PC-3 (cell line): ENCODE data around the gene CTSZ. TPM values are rescaled to one million over a fixed set of nuclear protein-coding genes. Genes with fewer than 3 reads are reported as not detected.
"Not testable (repeated sequence)": the region's sequence is repeated elsewhere in the genome, so short reads cannot be mapped to it uniquely, and the experiment has no call there.

ENCODE experiments used
- ATAC-seq: fragments of 200-7000 bp; cut with Tn5 transposase; 2 replicates; pipeline ENCODE4 v1.9.1; 2020; ENCODE audit warnings: mild to moderate bottlenecking, moderate library complexity
- BruUV-seq: library from RNA; stranded (reverse); fragments of 400-500 nt; replicated peaks from 2 replicates; lab custom pipeline; 2021; lab: Mats Ljungman, UMichigan
- CTCF ChIA-PET: fragments of 300-600 bp; sonication (Branson Sonifier 250); formaldehyde crosslinking; loops from one replicate; lab custom pipeline; 2022; ENCODE audit warnings: antibody characterized with exemption; lab: Charles Lee
- POLR2A ChIA-PET: fragments of 300-600 bp; sonication (Branson Sonifier 250); formaldehyde crosslinking; loops from one replicate; lab custom pipeline; 2022; ENCODE audit warnings: antibody characterized with exemption; ENCODE audit not compliant: unreplicated experiment; lab: Charles Lee
- DNase-seq: peaks from one replicate; pipeline ENCODE4 v3.0.0-alpha.2; 2015
- H2AFZ ChIP-seq: fragments of 300-600 bp; sonication (generic); 2 replicates; pipeline ENCODE4 v1.6.0; 2016; ENCODE audit warnings: antibody characterized with exemption, low read length
- H3F3A ChIP-seq: fragments of 300-600 bp; sonication (generic); one replicate; pipeline ENCODE4 v1.6.0; 2017; ENCODE audit warnings: antibody characterized with exemption, low read length, control low read depth, mild to moderate bottlenecking; ENCODE audit not compliant: unreplicated experiment
- H3K27ac ChIP-seq: fragments of 300-600 bp; sonication (generic); 2 replicates; pipeline ENCODE4 v1.5.1; 2016; ENCODE audit warnings: mild to moderate bottlenecking, low read length
- H3K27me3 ChIP-seq: fragments of 300-600 bp; sonication (generic); 2 replicates; pipeline ENCODE4 v1.6.1; 2016; ENCODE audit warnings: low read length, mixed read lengths
- H3K36me3 ChIP-seq: fragments of 300-600 bp; sonication (generic); 2 replicates; pipeline ENCODE4 v1.6.1; 2016; ENCODE audit warnings: low read depth, mixed run types, low read length, mixed read lengths
- H3K4me1 ChIP-seq: fragments of 300-600 bp; sonication (generic); 2 replicates; pipeline ENCODE4 v1.5.1; 2016; ENCODE audit warnings: low read length; ENCODE audit not compliant: insufficient read depth
- H3K4me2 ChIP-seq: fragments of 300-600 bp; sonication (generic); 2 replicates; pipeline ENCODE4 v1.6.0; 2016; ENCODE audit warnings: low read length
- H3K4me3 ChIP-seq: fragments of 300-600 bp; sonication (generic); 2 replicates; pipeline ENCODE4 v1.5.1; 2016; ENCODE audit warnings: mild to moderate bottlenecking, low read length, mixed read lengths
- H3K79me2 ChIP-seq: fragments of 300-600 bp; sonication (generic); 2 replicates; pipeline ENCODE4 v1.6.1; 2017; ENCODE audit warnings: low read length, mixed read lengths
- H3K9ac ChIP-seq: fragments of 300-600 bp; sonication (generic); 2 replicates; pipeline ENCODE4 v1.6.0; 2016; ENCODE audit warnings: mild to moderate bottlenecking, low read length
- H3K9me2 ChIP-seq: fragments of 300-600 bp; sonication (generic); replicated peaks from 2 replicates; pipeline ENCODE4 v1.6.1; 2016; ENCODE audit warnings: mixed run types, low read length, mixed read lengths
- H3K9me3 ChIP-seq: fragments of 300-600 bp; sonication (generic); 2 replicates; pipeline ENCODE4 v1.6.1; 2016; ENCODE audit warnings: low read length, mixed read lengths
- H4K20me1 ChIP-seq: fragments of 300-600 bp; sonication (generic); 2 replicates; pipeline ENCODE4 v1.6.1; 2016; ENCODE audit warnings: low read length, mixed read lengths
- EZH2 ChIP-seq: fragments of 300-600 bp; sonication (generic); IDR thresholded peaks from one replicate; pipeline ENCODE4 v1.6.1; 2017; ENCODE audit warnings: antibody characterized with exemption, mild to moderate bottlenecking, low read length; ENCODE audit not compliant: unreplicated experiment
- EZH2phosphoT487 ChIP-seq: fragments of 300-600 bp; sonication (generic); IDR thresholded peaks from 2 replicates; pipeline ENCODE4 v1.6.1; 2018; ENCODE audit warnings: mild to moderate bottlenecking, antibody characterized with exemption, low read length, borderline replicate concordance
- intact Hi-C: fragments of 100-400 bp; cut with micrococcal nuclease; formaldehyde crosslinking; loops from 2 replicates; pipeline ENCODE4 v1.9.0; 2023
- total RNA-seq: library from RNA; depleted of rRNA; stranded (reverse); fragments of >200 nt; gene quantifications from 2 replicates; pipeline ENCODE4 v1.2.3, GENCODE V29; 2014
- TF ChIP-seq, protein P1 (sequence below): fragments of 300-600 bp; sonication (generic); conservative IDR thresholded peaks from 2 replicates; pipeline ENCODE4 v1.5.1; 2017; ENCODE audit warnings: antibody characterized with exemption, low read depth, mild to moderate bottlenecking, low read length

Gene CTSZ
- total RNA-seq, 1 experiment from 2014 or later: 191 TPM

DNA sequence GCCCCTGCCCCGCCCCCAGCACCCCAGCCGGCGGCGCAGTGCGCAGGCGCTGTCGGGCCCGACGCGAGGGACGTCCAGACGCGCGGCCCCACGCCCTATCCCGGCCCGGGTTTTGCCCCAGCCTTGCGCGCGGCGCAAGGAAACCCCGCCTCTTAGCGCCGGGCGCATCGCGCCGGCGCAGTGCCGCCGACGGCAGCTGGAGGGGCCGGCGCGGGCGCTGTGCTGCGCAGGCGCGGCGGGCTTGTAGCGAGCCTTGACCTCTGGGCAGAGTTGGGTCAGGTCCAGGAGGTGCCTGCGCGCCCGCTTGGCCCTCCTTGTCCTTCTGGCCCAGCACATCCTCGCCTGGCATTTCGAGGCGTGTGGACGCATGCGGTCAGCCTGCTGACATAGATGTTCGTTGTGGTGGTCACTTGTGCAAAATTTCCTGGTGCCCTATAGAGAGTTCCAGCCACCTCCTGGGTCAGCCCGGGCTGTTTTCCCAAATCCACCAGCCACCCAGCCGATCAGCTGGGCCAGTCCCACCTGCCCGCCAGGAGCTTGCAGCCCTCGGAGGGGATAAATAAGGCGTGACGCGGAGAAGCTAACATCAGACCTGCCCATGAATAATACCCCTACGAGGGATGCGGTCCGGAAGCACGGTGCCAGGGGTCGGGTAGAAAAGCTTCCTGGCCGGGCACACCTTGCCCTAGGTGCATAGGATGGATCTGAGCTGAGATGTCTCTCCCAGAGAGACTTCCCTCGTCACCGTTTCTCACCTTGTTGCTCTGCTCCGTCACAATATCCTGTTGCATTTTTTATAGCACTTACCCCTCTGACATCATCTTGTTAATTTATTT, 36.0 kb upstream of the CTSZ start:
- Histone ChIP-seq H3K36me3 (peaks cover 23% of the 10 kb centered on the region; the same call in 1 of the 2 replicates), H3K79me2 (peaks cover 46% of the 10 kb centered on the region), H4K20me1 (peaks cover 33% of the 10 kb centered on the region), H3F3A (peaks cover 4% of the 10 kb centered on the region), H3K4me1 (peaks cover 55% of the 10 kb centered on the region), H3K27ac (peak overlapping the region; percentile 87), H3K27me3 (no peaks in the 10 kb centered on the region), H3K9me2 (no peaks in the 10 kb centered on the region), H3K4me3 (peak overlapping the region; percentile 72), H2AFZ (peak overlapping the region; percentile 82), H3K4me2 (peak overlapping the region; percentile 93), H3K9me3 (no peaks in the 10 kb centered on the region), H3K9ac (peak overlapping the region; percentile 92)
- ATAC-seq (peak; percentile 93), DNase-seq (peak; percentile 99)
- CTCF ChIA-PET: no interaction called here
- intact Hi-C loops: loop anchor here (1.0 to 5.0 kb wide), 3 partner anchors 11 to 391 kb away; partner anchors contain the start of genes ATP5F1E, NELFCD and STX16
- POLR2A ChIA-PET: interaction anchor here (0.5 to 1.0 kb wide), 4 partner anchors 11 to 152 kb away, joined by 3 to 4 read pairs (median 4); partner anchors contain the start of gene ATP5F1E
- BruUV-seq: no TSS peak
- TF ChIP-seq EZH2: no peak
- TF ChIP-seq, protein P1, sequence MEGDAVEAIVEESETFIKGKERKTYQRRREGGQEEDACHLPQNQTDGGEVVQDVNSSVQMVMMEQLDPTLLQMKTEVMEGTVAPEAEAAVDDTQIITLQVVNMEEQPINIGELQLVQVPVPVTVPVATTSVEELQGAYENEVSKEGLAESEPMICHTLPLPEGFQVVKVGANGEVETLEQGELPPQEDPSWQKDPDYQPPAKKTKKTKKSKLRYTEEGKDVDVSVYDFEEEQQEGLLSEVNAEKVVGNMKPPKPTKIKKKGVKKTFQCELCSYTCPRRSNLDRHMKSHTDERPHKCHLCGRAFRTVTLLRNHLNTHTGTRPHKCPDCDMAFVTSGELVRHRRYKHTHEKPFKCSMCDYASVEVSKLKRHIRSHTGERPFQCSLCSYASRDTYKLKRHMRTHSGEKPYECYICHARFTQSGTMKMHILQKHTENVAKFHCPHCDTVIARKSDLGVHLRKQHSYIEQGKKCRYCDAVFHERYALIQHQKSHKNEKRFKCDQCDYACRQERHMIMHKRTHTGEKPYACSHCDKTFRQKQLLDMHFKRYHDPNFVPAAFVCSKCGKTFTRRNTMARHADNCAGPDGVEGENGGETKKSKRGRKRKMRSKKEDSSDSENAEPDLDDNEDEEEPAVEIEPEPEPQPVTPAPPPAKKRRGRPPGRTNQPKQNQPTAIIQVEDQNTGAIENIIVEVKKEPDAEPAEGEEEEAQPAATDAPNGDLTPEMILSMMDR: no peak
- no peak for TF ChIP-seq EZH2phosphoT487

DNA sequence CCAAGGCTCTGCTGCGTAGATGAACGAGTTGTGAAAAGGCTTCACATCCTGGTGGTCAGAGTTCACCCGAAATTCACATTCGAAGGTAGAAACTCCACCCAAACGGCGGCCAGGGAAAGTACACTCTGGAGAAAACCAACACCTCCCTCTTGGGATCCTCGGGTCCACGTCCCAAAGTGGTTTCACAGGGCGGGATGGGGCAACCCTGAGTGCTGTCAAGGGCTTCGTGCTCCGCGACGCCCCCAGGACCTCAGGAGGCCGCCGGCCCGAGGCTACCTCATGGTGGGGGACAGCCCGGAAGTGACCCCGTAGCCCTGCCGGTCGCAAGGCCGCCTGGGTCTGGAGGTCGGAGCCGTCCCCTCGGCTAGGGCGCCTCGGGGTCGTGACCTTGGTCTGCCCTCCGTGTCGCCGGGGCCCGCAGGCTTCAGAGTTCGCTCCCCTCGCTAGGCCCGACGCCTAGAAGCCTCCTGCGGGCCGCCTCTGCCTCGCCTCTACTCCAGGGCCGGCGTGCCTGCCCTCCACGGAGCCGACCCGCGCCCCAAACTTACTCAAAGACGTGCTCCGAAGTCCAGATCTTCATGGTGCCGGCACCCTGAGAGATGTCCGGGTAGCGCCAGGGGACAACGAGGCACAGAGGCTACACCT, 35.2 kb upstream of the CTSZ start, which contains the start of gene PRELID3B:
PRELID3B (minus strand) TSS at position 636 of the 645 bp plus-strand sequence; CDS start at position 580, 56 bp downstream.
- Histone ChIP-seq H3K9me3 (no peaks in the 10 kb centered on the region), H3K9ac (peak within 1 kb of the TSS; percentile 92), H3F3A (peaks cover 4% of the 10 kb centered on the region), H4K20me1 (peaks cover 33% of the 10 kb centered on the region), H3K79me2 (peaks cover 54% of the 10 kb centered on the region), H3K9me2 (no peaks in the 10 kb centered on the region), H3K4me3 (peak within 1 kb of the TSS; percentile 72), H3K36me3 (peaks cover 31% of the 10 kb centered on the region), H3K27ac (peak within 1 kb of the TSS; percentile 87), H3K4me1 (peaks cover 48% of the 10 kb centered on the region), H3K27me3 (no peaks in the 10 kb centered on the region), H2AFZ (peak within 1 kb of the TSS; percentile 82), H3K4me2 (peak within 1 kb of the TSS; percentile 93)
- no TSS peak for BruUV-seq
- TF ChIP-seq, protein P1: 0 out of 2 replicates have a peak, but pooled peaks have one; percentile 15
- no peak for TF ChIP-seq EZH2phosphoT487
- ChIA-PET CTCF (no interaction called here), POLR2A (interaction anchor here (1.0 kb wide), 2 partner anchors 10 to 151 kb away, joined by 3 to 4 read pairs; partner anchors contain the start of gene ATP5F1E)
- DNase-seq (peak; percentile 59), ATAC-seq (peak; percentile 35)
- intact Hi-C loops: loop anchor here (1.0 to 5.0 kb wide), 3 partner anchors 10 to 390 kb away; partner anchors contain the start of genes ATP5F1E, NELFCD and STX16

DNA sequence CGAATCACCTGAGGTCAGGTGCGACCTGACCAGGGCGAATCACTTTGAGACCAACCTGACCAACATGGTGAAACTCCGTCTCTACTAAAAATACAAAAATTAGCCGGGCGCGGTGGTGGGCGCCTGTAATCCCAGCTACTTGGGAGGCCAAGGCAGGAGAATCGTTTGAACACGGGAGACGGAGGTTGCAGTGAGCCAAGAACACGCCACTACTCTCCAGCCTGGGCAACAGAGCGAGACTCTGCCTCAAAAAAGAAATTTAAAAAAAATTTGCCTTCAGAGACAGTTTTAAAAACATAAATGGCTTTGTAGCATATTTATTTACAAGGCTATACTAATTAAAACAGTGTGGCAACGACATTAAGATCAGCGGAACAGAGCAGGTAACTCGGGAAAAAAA, 34.4 kb upstream of the CTSZ start:
- peak overlapping the region; percentile 92 for H3K9ac ChIP-seq
- peaks cover 62% of the 10 kb centered on the region for H3K79me2 ChIP-seq
- H3K9me2 ChIP-seq, ATAC-seq, BruUV-seq, CTCF ChIA-PET, H3F3A ChIP-seq, DNase-seq, POLR2A ChIA-PET, H3K27me3 ChIP-seq, H3K9me3 ChIP-seq: not testable (repeated sequence)
- H3K4me1 ChIP-seq: peaks cover 46% of the 10 kb centered on the region
- H4K20me1 ChIP-seq: peaks cover 33% of the 10 kb centered on the region
- peak overlapping the region; percentile 72 for H3K4me3 ChIP-seq
- intact Hi-C loops: loop anchor here (5.0 kb wide), 1 partner anchor 389 kb away; the partner anchor contains the start of gene STX16
- 0 out of 2 replicates have a peak overlapping the region, but pooled peaks have one; percentile 82 for H2AFZ ChIP-seq
- peak overlapping the region; percentile 64 for H3K27ac ChIP-seq
- peaks cover 39% of the 10 kb centered on the region for H3K36me3 ChIP-seq
- peak overlapping the region; percentile 93 for H3K4me2 ChIP-seq
